Type B pancreatic cell (in vitro differentiated cells): Measurements from ENCODE around the gene ACAT2. TPM values are rescaled to one million over a fixed set of nuclear protein-coding genes. Genes with fewer than 3 reads are reported as not detected.
"Not testable (repeated sequence)": the region's sequence is repeated elsewhere in the genome, so short reads cannot be mapped to it uniquely, and the experiment has no call there.

Experiments
- DNase-seq: peaks from one replicate; pipeline ENCODE4 v3.0.0; 2021; ENCODE audit warnings: mixed read lengths; ENCODE audit not compliant: unreplicated experiment; ENCODE audit errors: extremely low spot score
- H3K27ac Mint-ChIP-seq: 2 replicates; pipeline ENCODE4 v1.8.0; 2021; ENCODE audit warnings: mild to moderate bottlenecking, mixed read lengths
- H3K27me3 Mint-ChIP-seq: 2 replicates; pipeline ENCODE4 v1.8.0; 2021; ENCODE audit warnings: mixed read lengths
- H3K36me3 Mint-ChIP-seq: 2 replicates; pipeline ENCODE4 v1.8.0; 2021; ENCODE audit warnings: mixed read lengths
- H3K4me1 Mint-ChIP-seq: one replicate; pipeline ENCODE4 v1.8.0; 2021; ENCODE audit warnings: mixed read lengths; ENCODE audit not compliant: unreplicated experiment
- H3K4me3 Mint-ChIP-seq: 2 replicates; pipeline ENCODE4 v1.8.0; 2021; ENCODE audit warnings: mild to moderate bottlenecking, mixed read lengths
- H3K9me3 Mint-ChIP-seq: 2 replicates; pipeline ENCODE4 v1.8.0; 2021; ENCODE audit warnings: mixed read lengths
- total RNA-seq: library from RNA; stranded (reverse); gene quantifications from 2 replicates; pipeline ENCODE4 v1.2.1, GENCODE V29; 2021; ENCODE audit warnings: low replicate concordance
- TF ChIP-seq, protein P1 (sequence below): fragments of 200-600 bp; sonication (generic); conservative IDR thresholded peaks from 2 replicates; pipeline ENCODE4 v1.5.0; 2021; ENCODE audit warnings: antibody characterized with exemption, mild to moderate bottlenecking

Gene ACAT2
- total RNA-seq, 1 donor from 2014 or later = 67.4 TPM

DNA sequence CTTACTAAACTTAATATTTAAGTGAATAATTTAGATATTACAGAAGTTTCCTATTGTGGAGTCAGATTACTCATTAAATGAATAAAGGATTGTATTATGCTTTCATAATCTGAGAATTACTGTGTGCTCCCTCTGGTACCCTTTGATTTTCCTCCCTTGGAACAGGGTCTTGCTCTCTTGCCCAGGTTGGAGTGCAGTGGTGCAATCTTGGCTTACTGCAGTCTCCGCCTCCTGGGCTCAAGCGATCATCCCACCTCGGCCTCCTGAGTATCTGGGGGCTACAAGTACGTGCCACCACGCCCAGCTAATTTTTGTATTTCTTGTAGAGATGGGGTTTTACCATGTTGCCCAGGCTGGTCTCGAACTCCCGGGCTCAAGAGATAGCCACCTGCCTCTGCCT, 24.9 kb upstream of the ACAT2 start:
- TF ChIP-seq, protein P1, sequence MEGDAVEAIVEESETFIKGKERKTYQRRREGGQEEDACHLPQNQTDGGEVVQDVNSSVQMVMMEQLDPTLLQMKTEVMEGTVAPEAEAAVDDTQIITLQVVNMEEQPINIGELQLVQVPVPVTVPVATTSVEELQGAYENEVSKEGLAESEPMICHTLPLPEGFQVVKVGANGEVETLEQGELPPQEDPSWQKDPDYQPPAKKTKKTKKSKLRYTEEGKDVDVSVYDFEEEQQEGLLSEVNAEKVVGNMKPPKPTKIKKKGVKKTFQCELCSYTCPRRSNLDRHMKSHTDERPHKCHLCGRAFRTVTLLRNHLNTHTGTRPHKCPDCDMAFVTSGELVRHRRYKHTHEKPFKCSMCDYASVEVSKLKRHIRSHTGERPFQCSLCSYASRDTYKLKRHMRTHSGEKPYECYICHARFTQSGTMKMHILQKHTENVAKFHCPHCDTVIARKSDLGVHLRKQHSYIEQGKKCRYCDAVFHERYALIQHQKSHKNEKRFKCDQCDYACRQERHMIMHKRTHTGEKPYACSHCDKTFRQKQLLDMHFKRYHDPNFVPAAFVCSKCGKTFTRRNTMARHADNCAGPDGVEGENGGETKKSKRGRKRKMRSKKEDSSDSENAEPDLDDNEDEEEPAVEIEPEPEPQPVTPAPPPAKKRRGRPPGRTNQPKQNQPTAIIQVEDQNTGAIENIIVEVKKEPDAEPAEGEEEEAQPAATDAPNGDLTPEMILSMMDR = no peak

DNA sequence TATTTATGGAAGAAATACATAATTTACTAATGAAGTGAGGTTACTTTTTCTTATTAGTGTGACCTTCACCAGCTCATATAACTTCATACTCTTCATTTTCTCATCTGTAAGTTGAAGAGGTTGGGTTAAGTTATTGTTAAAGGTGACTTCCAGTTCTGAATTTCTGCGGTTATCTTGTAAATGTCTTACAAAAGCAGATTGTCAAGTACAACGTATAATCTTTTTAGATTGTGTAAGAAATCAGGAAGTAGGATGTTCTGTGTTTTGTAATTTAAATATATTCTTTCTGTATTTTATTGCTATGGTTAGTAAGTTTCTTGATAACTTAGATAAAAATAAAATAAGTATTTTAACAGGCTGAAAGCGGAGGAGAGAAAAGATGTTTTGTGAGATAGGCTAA, 22.5 kb upstream of the ACAT2 start:
- H3K36me3 Mint-ChIP-seq = peaks cover 21% of the 10 kb centered on the region

More for the DNA sequence above, 24.9 kb upstream of the ACAT2 start:
- no peaks in the 10 kb centered on the region for H3K9me3 Mint-ChIP-seq
- H3K27ac Mint-ChIP-seq = no peak overlapping the region
- no peak overlapping the region for H3K4me3 Mint-ChIP-seq
- H3K4me1 Mint-ChIP-seq = peaks cover 7% of the 10 kb centered on the region
- DNase-seq = no peak
- no peaks in the 10 kb centered on the region for H3K27me3 Mint-ChIP-seq
- peaks cover 12% of the 10 kb centered on the region for H3K36me3 Mint-ChIP-seq

DNA sequence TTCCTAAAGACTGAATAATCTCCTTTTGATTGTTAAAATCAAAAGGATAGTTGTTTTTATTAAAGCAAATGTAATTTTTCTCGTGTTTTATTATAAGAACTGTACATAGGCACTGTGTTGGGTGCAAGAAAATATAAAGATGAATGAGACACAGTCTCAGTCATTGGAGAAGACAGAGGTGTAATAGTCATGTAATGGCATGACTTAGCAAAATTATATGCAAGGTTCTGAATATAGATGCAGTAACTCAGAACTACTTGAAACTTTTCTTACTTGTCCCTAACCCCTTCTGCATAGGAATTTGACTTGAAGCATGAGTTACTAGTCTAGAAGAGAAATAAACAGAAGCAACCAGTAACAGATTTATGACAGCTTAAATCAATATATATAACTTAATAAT, 19.7 kb upstream of the ACAT2 start:
- DNase-seq = no peak
- no peak overlapping the region for H3K4me3 Mint-ChIP-seq
- H3K27me3 Mint-ChIP-seq = no peaks in the 10 kb centered on the region
- peaks cover 37% of the 10 kb centered on the region for H3K36me3 Mint-ChIP-seq
- peaks cover 7% of the 10 kb centered on the region for H3K4me1 Mint-ChIP-seq
- TF ChIP-seq, protein P1 = no peak
- no peaks in the 10 kb centered on the region for H3K9me3 Mint-ChIP-seq
- no peak overlapping the region for H3K27ac Mint-ChIP-seq

More for the DNA sequence above, 22.5 kb upstream of the ACAT2 start:
- H3K9me3 Mint-ChIP-seq = no peaks in the 10 kb centered on the region
- H3K4me3 Mint-ChIP-seq = no peak overlapping the region
- TF ChIP-seq, protein P1 = no peak
- no peak for DNase-seq
- no peaks in the 10 kb centered on the region for H3K27me3 Mint-ChIP-seq
- H3K4me1 Mint-ChIP-seq = peaks cover 7% of the 10 kb centered on the region
- no peak overlapping the region for H3K27ac Mint-ChIP-seq

DNA sequence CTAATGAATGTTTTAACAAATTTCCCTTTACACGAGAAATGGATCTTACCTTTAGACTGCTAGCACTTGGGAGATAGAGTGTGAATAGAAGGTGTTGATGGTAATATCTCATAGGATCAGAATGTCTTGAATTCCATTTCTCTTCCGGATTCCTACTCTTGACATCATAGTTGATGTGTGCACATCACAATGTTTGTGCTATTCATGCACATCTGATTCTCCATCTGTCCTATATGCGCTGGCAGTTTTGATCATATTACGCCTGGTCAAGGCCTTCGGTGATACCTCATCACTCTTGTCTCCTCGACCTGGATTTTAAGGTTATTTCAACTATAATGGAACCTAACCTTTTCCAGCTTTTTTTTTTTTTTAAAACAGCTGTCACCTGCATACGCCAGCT, 16.8 kb upstream of the ACAT2 start:
- H3K36me3 Mint-ChIP-seq = peaks cover 42% of the 10 kb centered on the region

DNA sequence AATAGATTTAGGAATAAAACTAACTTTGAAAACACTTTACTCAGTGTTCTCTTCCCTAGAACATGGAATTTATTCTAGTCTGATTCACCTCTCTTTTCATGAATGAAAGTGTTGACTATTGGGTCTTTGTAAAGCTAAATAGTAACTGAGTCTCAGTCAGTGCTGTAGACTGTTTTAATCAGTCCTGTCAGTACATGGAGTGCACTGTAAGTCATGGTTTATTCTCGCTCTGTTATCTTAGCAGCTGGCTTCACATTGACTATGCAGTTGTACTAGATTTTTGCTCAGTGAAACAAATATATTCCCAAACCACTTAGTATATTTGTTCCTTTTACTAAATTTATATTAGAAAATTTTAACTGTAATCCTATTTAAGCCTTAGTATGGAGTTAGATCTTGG, 15.1 kb upstream of the ACAT2 start:
- TF ChIP-seq, protein P1 = no peak
- Mint-ChIP-seq H3K4me3 (no peak overlapping the region), H3K4me1 (no peaks in the 10 kb centered on the region)

More for the DNA sequence above, 16.8 kb upstream of the ACAT2 start:
- TF ChIP-seq, protein P1 = no peak
- Mint-ChIP-seq H3K27me3 (no peaks in the 10 kb centered on the region), H3K4me3 (no peak overlapping the region), H3K27ac (peak overlapping the region; percentile 6), H3K9me3 (no peaks in the 10 kb centered on the region), H3K4me1 (peaks cover 4% of the 10 kb centered on the region)
- DNase-seq = no peak

DNA sequence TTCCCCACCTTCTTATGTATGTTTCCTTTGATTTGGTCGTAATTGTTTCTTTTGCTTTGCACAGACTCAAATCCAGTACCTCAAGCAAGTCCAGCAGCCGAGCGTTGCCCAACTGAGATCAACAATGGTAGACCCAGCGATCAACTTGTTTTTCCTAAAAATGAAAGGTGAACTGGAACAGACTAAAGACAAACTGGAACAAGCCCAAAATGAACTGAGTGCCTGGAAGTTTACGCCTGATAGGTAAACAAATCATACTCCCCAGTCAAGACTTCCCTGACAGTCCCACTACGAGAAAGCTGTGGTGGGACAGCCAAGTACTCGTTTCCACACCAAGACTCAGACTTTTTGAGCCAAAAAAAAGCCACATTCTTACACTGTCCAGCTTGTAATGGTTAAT, 13.7 kb upstream of the ACAT2 start:
- not testable (repeated sequence) for H3K4me3 Mint-ChIP-seq, H3K4me1 Mint-ChIP-seq, H3K9me3 Mint-ChIP-seq, H3K27me3 Mint-ChIP-seq, DNase-seq, H3K27ac Mint-ChIP-seq
- peaks cover 31% of the 10 kb centered on the region for H3K36me3 Mint-ChIP-seq

More for the DNA sequence above, 15.1 kb upstream of the ACAT2 start:
- DNase-seq = no peak
- H3K36me3 Mint-ChIP-seq = peaks cover 33% of the 10 kb centered on the region
- H3K27me3 Mint-ChIP-seq = no peaks in the 10 kb centered on the region
- H3K9me3 Mint-ChIP-seq = no peaks in the 10 kb centered on the region
- H3K27ac Mint-ChIP-seq = no peak overlapping the region
